Trophoblast cell (in vitro differentiated cells and primary cell): Measurements from ENCODE around the gene AGBL4.

Experiments
- DNase-seq, 2 donors: peaks; one replicate each; pipeline ENCODE4 v3.0.0-alpha.2; 2016
- H2AFZ ChIP-seq: 2 replicates; pipeline ENCODE4 v1.6.1; 2013; ENCODE audit warnings: low read length, moderate library complexity, mild to moderate bottlenecking; ENCODE audit not compliant: insufficient read depth, poor library complexity
- H2AK5ac ChIP-seq: 2 replicates; pipeline ENCODE4 v1.6.1; 2013; ENCODE audit warnings: mild to moderate bottlenecking, low read length
- H2BK120ac ChIP-seq: 2 replicates; pipeline ENCODE4 v1.6.1; 2013; ENCODE audit warnings: low read length, mild to moderate bottlenecking, moderate library complexity; ENCODE audit not compliant: insufficient read depth, poor library complexity
- H2BK12ac ChIP-seq: 2 replicates; pipeline ENCODE4 v1.6.1; 2013; ENCODE audit warnings: mild to moderate bottlenecking, low read length, moderate library complexity
- H2BK5ac ChIP-seq: 2 replicates; pipeline ENCODE4 v1.6.1; 2013; ENCODE audit warnings: low read length, low read depth, moderate library complexity, mild to moderate bottlenecking; ENCODE audit not compliant: poor library complexity
- H3K14ac ChIP-seq: 2 replicates; pipeline ENCODE4 v1.6.1; 2013; ENCODE audit warnings: mild to moderate bottlenecking, low read length
- H3K18ac ChIP-seq: 2 replicates; pipeline ENCODE4 v1.6.1; 2013; ENCODE audit warnings: mild to moderate bottlenecking, low read length
- H3K23ac ChIP-seq: 2 replicates; pipeline ENCODE4 v1.6.1; 2013; ENCODE audit warnings: low read length
- H3K27ac ChIP-seq: 2 replicates; pipeline ENCODE4 v1.5.1; 2013; ENCODE audit warnings: low read depth, mild to moderate bottlenecking, inconsistent platforms, low read length, moderate library complexity
- H3K27me3 ChIP-seq: 2 replicates; pipeline ENCODE4 v1.6.1; 2013; ENCODE audit warnings: inconsistent platforms, mild to moderate bottlenecking, low read length, moderate library complexity; ENCODE audit not compliant: insufficient read depth
- H3K36me3 ChIP-seq, 2 experiments: 1 replicate in 1 of 2; 2 replicates in 1 of 2; pipeline ENCODE4 v1.6.1; 2013; ENCODE audit warnings: low read length in 2 of 2, mild to moderate bottlenecking in 2 of 2, moderate library complexity in 1 of 2; ENCODE audit not compliant: insufficient read depth in 2 of 2, control insufficient read depth in 1 of 2
- H3K4ac ChIP-seq: 2 replicates; pipeline ENCODE4 v1.6.1; 2013; ENCODE audit warnings: low read depth, mild to moderate bottlenecking, low read length, moderate library complexity
- H3K4me1 ChIP-seq, 2 experiments: 1 replicate in 1 of 2; 2 replicates in 1 of 2; pipeline ENCODE4 v1.6.1; 2013; ENCODE audit warnings: low read length in 2 of 2, mild to moderate bottlenecking in 2 of 2, moderate library complexity in 1 of 2; ENCODE audit not compliant: insufficient read depth in 2 of 2, control insufficient read depth in 1 of 2
- H3K4me2 ChIP-seq: 2 replicates; pipeline ENCODE4 v1.6.1; 2013; ENCODE audit warnings: inconsistent platforms, mild to moderate bottlenecking, low read length, moderate library complexity
- H3K4me3 ChIP-seq: 2 replicates; pipeline ENCODE4 v1.5.1; 2013; ENCODE audit warnings: mild to moderate bottlenecking, low read depth, low read length, inconsistent platforms
- H3K79me1 ChIP-seq: one replicate; pipeline ENCODE4 v1.6.1; 2013; ENCODE audit warnings: low read length
- H3K79me2 ChIP-seq: 2 replicates; pipeline ENCODE4 v1.6.1; 2013; ENCODE audit warnings: low read length, mild to moderate bottlenecking; ENCODE audit not compliant: control insufficient read depth, insufficient read depth, poor library complexity
- H3K9ac ChIP-seq: 2 replicates; pipeline ENCODE4 v1.6.1; 2013; ENCODE audit warnings: mild to moderate bottlenecking, low read length
- H3K9me3 ChIP-seq: 2 replicates; pipeline ENCODE4 v1.6.1; 2013; ENCODE audit warnings: low read depth, mild to moderate bottlenecking, control low read depth, inconsistent platforms, low read length; ENCODE audit not compliant: insufficient read depth
- H4K12ac ChIP-seq: 2 replicates; pipeline ENCODE4 v1.6.1; 2013; ENCODE audit warnings: low read depth, mild to moderate bottlenecking, low read length, moderate library complexity
- H4K8ac ChIP-seq: 2 replicates; pipeline ENCODE4 v1.6.1; 2013; ENCODE audit warnings: low read depth, mild to moderate bottlenecking, low read length, moderate library complexity
- H4K91ac ChIP-seq: one replicate; pipeline ENCODE4 v1.6.1; 2013; ENCODE audit warnings: low read depth, mild to moderate bottlenecking, low read length, moderate library complexity
- WGBS: extraction: QIAGEN DNeasy Blood & Tissue Kit; methylation state at CpG from one replicate; pipeline ENCODE4 v1.1.7; 2013; ENCODE audit warnings: missing lambda C conversion rate; ENCODE audit not compliant: insufficient read length, insufficient coverage; ENCODE audit errors: extremely low coverage; 5-methylcytosine and 5-hydroxymethylcytosine counted together

AGBL4 gene

GRCh38 chr1:49166031-49166430 lies 857.7 kb downstream of the AGBL4 start:
- H3K4me3 ChIP-seq, result no peak overlapping the region
- H3K18ac ChIP-seq, result no peak overlapping the region
- H3K9me3 ChIP-seq, result peaks cover 7% of the 10 kb centered on the region
- H4K8ac ChIP-seq, result no peak overlapping the region
- no peaks in the 10 kb centered on the region for H3K36me3 ChIP-seq
- no peak overlapping the region for H3K4me2 ChIP-seq
- no peak overlapping the region for H2BK120ac ChIP-seq
- H4K91ac ChIP-seq, result no peak overlapping the region
- H3K14ac ChIP-seq, result no peak overlapping the region
- H3K27ac ChIP-seq, result no peak overlapping the region
- DNase-seq, result no peak
- H2AK5ac ChIP-seq, result no peak overlapping the region
- H3K79me1 ChIP-seq, result no peaks in the 10 kb centered on the region
- H4K12ac ChIP-seq, result no peak overlapping the region
- no peaks in the 10 kb centered on the region for H3K79me2 ChIP-seq
- H3K23ac ChIP-seq, result no peak overlapping the region
- H3K4me1 ChIP-seq, result no peaks in the 10 kb centered on the region
- no peak overlapping the region for H2AFZ ChIP-seq
- H3K27me3 ChIP-seq, result no peaks in the 10 kb centered on the region
- no CpG with 5 or more reads among the region's 2 CpGs for WGBS
- H3K9ac ChIP-seq, result no peak overlapping the region
- no peak overlapping the region for H2BK5ac ChIP-seq
- no peak overlapping the region for H2BK12ac ChIP-seq
- H3K4ac ChIP-seq, result no peak overlapping the region

GRCh38 chr1:49163031-49163430 lies 860.7 kb downstream of the AGBL4 start:
- Histone ChIP-seq H4K12ac (no peak overlapping the region), H3K4me1 (no peaks in the 10 kb centered on the region), H3K79me2 (no peaks in the 10 kb centered on the region), H3K23ac (no peak overlapping the region), H2BK5ac (no peak overlapping the region), H3K14ac (no peak overlapping the region), H2BK120ac (no peak overlapping the region), H4K8ac (no peak overlapping the region), H2BK12ac (no peak overlapping the region), H2AFZ (no peak overlapping the region), H3K9me3 (peaks cover 9% of the 10 kb centered on the region), H3K4me3 (no peak overlapping the region), H3K9ac (no peak overlapping the region), H4K91ac (no peak overlapping the region), H2AK5ac (no peak overlapping the region), H3K4ac (no peak overlapping the region), H3K27ac (no peak overlapping the region), H3K27me3 (no peaks in the 10 kb centered on the region), H3K36me3 (no peaks in the 10 kb centered on the region), H3K4me2 (no peak overlapping the region), H3K18ac (no peak overlapping the region), H3K79me1 (no peaks in the 10 kb centered on the region)
- DNase-seq, result no peak
- WGBS, result no CpG with 5 or more reads among the region's 2 CpGs

GRCh38 chr1:49160677-49161076 lies 863.1 kb downstream of the AGBL4 start:
- no peak overlapping the region for H3K27ac ChIP-seq
- no peak overlapping the region for H2BK5ac ChIP-seq
- H3K9me3 ChIP-seq, result peaks cover 9% of the 10 kb centered on the region
- no peaks in the 10 kb centered on the region for H3K79me2 ChIP-seq
- H3K4me1 ChIP-seq, result no peaks in the 10 kb centered on the region
- H3K18ac ChIP-seq, result no peak overlapping the region
- H3K4ac ChIP-seq, result no peak overlapping the region
- no peak overlapping the region for H3K4me3 ChIP-seq
- DNase-seq, result no peak
- H3K79me1 ChIP-seq, result no peaks in the 10 kb centered on the region
- H4K91ac ChIP-seq, result no peak overlapping the region
- H2BK12ac ChIP-seq, result no peak overlapping the region
- no peak overlapping the region for H3K14ac ChIP-seq
- H3K4me2 ChIP-seq, result no peak overlapping the region
- H3K27me3 ChIP-seq, result no peaks in the 10 kb centered on the region
- H2AK5ac ChIP-seq, result no peak overlapping the region
- no peak overlapping the region for H4K12ac ChIP-seq
- H4K8ac ChIP-seq, result no peak overlapping the region
- no peak overlapping the region for H2BK120ac ChIP-seq
- WGBS, result no CpG with 5 or more reads among the region's 6 CpGs
- no peaks in the 10 kb centered on the region for H3K36me3 ChIP-seq
- H3K9ac ChIP-seq, result no peak overlapping the region
- H2AFZ ChIP-seq, result no peak overlapping the region
- no peak overlapping the region for H3K23ac ChIP-seq

- Histone ChIP-seq H3K9me3 (peaks cover under 1% of the 10 kb centered on the region), H3K27me3 (no peaks in the 10 kb centered on the region), H2BK120ac (no peak overlapping the region), H3K9ac (no peak overlapping the region), H2AK5ac (no peak overlapping the region), H3K36me3 (no peaks in the 10 kb centered on the region), H4K8ac (no peak overlapping the region), H2BK5ac (no peak overlapping the region), H3K4me2 (no peak overlapping the region), H3K27ac (no peak overlapping the region), H3K14ac (no peak overlapping the region), H4K12ac (no peak overlapping the region), H2AFZ (no peak overlapping the region), H3K4me3 (no peak overlapping the region), H2BK12ac (no peak overlapping the region), H3K79me1 (no peaks in the 10 kb centered on the region), H3K23ac (no peak overlapping the region), H3K79me2 (no peaks in the 10 kb centered on the region), H4K91ac (no peak overlapping the region), H3K4ac (no peak overlapping the region), H3K18ac (no peak overlapping the region), H3K4me1 (no peaks in the 10 kb centered on the region)
- no peak for DNase-seq
- WGBS, result no CpG with 5 or more reads among the region's 1 CpG
These were observed 887.0 kb downstream of the AGBL4 start for GRCh38 chr1:49136738-49137251.
